ENCODE measurements around the gene NETO2. TPM values are rescaled to one million over a fixed set of nuclear protein-coding genes. Genes with fewer than 3 reads are reported as not detected.
"Not testable (repeated sequence)": the region's sequence is repeated elsewhere in the genome, so short reads cannot be mapped to it uniquely, and the experiment has no call there.

The NETO2 gene
- total and polyA plus RNA-seq, 2 of the 13 experiments (the other 11 are each of a cell fraction or from before 2014, with no cell fraction given) = 8.2 to 13.5 TPM

DNA sequence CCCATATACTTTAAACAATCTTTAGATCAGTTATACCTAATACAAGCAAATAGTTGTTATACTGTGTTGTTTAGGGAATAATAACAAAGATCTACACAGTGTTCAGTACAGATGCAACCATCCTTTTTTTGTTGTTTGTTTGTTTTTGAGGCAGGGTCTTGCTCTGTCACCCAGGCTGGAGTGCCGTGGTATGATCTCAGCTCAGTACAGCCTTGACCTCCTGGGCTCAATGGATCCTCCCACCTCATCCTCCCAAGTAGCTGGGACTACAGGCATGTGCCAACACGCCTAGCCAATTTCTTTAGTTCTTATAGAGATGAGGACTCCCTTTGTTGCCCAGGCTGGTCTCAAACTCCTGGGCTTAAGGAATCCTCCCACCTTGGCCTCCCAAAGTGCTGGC lies 84.6 kb downstream of the NETO2 start (continued):
- TF ChIP-seq, protein P1, sequence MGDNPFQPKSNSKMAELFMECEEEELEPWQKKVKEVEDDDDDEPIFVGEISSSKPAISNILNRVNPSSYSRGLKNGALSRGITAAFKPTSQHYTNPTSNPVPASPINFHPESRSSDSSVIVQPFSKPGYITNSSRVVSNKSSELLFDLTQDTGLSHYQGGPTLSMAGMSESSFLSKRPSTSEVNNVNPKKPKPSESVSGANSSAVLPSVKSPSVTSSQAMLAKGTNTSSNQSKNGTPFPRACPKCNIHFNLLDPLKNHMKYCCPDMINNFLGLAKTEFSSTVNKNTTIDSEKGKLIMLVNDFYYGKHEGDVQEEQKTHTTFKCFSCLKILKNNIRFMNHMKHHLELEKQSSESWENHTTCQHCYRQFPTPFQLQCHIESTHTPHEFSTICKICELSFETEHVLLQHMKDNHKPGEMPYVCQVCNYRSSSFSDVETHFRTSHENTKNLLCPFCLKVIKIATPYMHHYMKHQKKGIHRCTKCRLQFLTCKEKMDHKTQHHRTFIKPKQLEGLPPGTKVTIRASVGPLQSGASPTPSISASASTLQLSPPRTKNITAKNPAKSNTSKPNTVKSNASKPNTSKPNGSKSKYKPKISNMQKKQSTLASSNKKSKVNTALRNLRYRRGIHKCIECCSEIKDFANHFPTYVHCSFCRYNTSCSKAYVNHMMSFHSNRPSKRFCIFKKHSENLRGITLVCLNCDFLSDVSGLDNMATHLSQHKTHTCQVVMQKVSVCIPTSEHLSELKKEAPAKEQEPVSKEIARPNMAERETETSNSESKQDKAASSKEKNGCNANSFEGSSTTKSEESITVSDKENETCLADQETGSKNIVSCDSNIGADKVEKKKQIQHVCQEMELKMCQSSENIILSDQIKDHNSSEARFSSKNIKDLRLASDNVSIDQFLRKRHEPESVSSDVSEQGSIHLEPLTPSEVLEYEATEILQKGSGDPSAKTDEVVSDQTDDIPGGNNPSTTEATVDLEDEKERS (CRISPR knock-in tag; IDR thresholded peaks at IDR 0.05) = 0 out of 2 replicates have a peak, but pooled peaks have one; percentile 15
- TF ChIP-seq ZFX (CRISPR knock-in tag; IDR thresholded peaks at IDR 0.05; ENCODE audit: low read depth) = peak; percentile 7; the same call in 1 of the 2 replicates
- TF ChIP-seq TCF12 (IDR thresholded peaks at IDR 0.05) = not testable (repeated sequence)
- peak; percentile 2; the same call in 1 of the 2 replicates for TF ChIP-seq TCF12 (CRISPR knock-in tag; IDR thresholded peaks at IDR 0.05)
- TF ChIP-seq STAT6 (CRISPR knock-in tag; IDR thresholded peaks at IDR 0.05; ENCODE audit: borderline replicate concordance) = peak; percentile 37; the same call in 1 of the 2 replicates

Data from HepG2 (cell line).